Measurements from ENCODE around the gene ABCC4. TPM values are rescaled to one million over a fixed set of nuclear protein-coding genes. Genes with fewer than 3 reads are reported as not detected.

The ABCC4 gene
- total and polyA plus RNA-seq, 2 donors (not counting 1 experiment from before 2014, with no cell fraction given): 35.2 to 98.8 TPM

- H3K27ac ChIP-seq (ENCODE audit: insufficient read depth, low read length): no peak overlapping the region
- DNase-seq (ENCODE audit: low read depth in 2 of 2): no peak
- no peak for TF ChIP-seq EZH2 (IDR thresholded peaks at IDR 0.05; ENCODE audit: low read length, missing control alignments)
- TF ChIP-seq, protein P1, sequence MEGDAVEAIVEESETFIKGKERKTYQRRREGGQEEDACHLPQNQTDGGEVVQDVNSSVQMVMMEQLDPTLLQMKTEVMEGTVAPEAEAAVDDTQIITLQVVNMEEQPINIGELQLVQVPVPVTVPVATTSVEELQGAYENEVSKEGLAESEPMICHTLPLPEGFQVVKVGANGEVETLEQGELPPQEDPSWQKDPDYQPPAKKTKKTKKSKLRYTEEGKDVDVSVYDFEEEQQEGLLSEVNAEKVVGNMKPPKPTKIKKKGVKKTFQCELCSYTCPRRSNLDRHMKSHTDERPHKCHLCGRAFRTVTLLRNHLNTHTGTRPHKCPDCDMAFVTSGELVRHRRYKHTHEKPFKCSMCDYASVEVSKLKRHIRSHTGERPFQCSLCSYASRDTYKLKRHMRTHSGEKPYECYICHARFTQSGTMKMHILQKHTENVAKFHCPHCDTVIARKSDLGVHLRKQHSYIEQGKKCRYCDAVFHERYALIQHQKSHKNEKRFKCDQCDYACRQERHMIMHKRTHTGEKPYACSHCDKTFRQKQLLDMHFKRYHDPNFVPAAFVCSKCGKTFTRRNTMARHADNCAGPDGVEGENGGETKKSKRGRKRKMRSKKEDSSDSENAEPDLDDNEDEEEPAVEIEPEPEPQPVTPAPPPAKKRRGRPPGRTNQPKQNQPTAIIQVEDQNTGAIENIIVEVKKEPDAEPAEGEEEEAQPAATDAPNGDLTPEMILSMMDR (conservative IDR thresholded peaks at IDR 0.05 in 1 of 2, IDR thresholded peaks at IDR 0.05 in 1 of 2; ENCODE audit: low read depth in 1 of 2, low read length in 2 of 2): no peak
Observed at GRCh38 chr13:95236774-95237173, 64.5 kb downstream of the ABCC4 start.

DNA sequence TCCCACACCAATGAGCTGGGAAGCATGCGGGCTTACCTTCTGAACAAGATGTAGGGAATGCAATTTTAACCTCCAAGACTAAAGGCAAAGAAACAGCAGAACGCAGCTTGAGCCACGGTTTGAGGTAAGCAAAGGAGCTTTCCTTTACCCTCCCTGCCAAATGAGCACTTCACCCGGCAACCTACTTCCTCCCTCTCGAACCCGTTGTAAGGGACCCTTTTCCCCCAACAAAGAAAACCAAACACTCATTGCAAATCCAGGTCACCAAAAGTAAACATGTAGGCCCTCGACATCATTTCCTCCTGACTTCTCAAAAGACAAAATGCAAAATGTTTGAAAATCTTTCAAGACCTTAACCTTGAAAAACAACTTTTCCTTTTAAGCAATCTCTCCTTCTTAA is 65.3 kb downstream of the ABCC4 start:
- Histone ChIP-seq H3K27me3 (ENCODE audit: control insufficient read depth, insufficient read depth, low read length) (no peaks in the 10 kb centered on the region), H3K27ac (ENCODE audit: insufficient read depth, low read length) (no peak overlapping the region), H4K20me1 (ENCODE audit: control insufficient read depth, extremely low read depth, insufficient read depth, low read length) (no peaks in the 10 kb centered on the region), H3K9me3 (ENCODE audit: control insufficient read depth, insufficient read depth, low read depth, low read length) (no peaks in the 10 kb centered on the region), H3K9ac (ENCODE audit: insufficient read depth, low read length) (no peak overlapping the region), H3K4me2 (ENCODE audit: extremely low read depth, insufficient read depth, low read length) (no peak overlapping the region), H3K4me1 (ENCODE audit: control insufficient read depth, extremely low read depth, insufficient read depth, low read length) (peaks cover 6% of the 10 kb centered on the region), H3K79me2 (ENCODE audit: control insufficient read depth, insufficient read depth, low read length) (peaks cover 4% of the 10 kb centered on the region), H3K36me3 (ENCODE audit: control insufficient read depth, insufficient read depth, low read length) (no peaks in the 10 kb centered on the region), H2AFZ (ENCODE audit: low read length) (no peak overlapping the region), H3K4me3 (replicated peaks in 1 of 4; ENCODE audit: control extremely low read depth in 1 of 4, insufficient read depth in 1 of 4, low read depth in 3 of 4, low read length in 4 of 4) (no peak overlapping the region)
- DNase-seq (ENCODE audit: low read depth in 2 of 2): no peak
- TF ChIP-seq, protein P1 (conservative IDR thresholded peaks at IDR 0.05 in 1 of 2, IDR thresholded peaks at IDR 0.05 in 1 of 2; ENCODE audit: low read depth in 1 of 2, low read length in 2 of 2): no peak
- TF ChIP-seq EZH2 (IDR thresholded peaks at IDR 0.05; ENCODE audit: low read length, missing control alignments): no peak

More at GRCh38 chr13:95236774-95237173, 64.5 kb downstream of the ABCC4 start:
- no peak overlapping the region for H3K4me3 ChIP-seq (replicated peaks in 1 of 4; ENCODE audit: control extremely low read depth in 1 of 4, insufficient read depth in 1 of 4, low read depth in 3 of 4, low read length in 4 of 4)
- H3K4me2 ChIP-seq (ENCODE audit: extremely low read depth, insufficient read depth, low read length): no peak overlapping the region
- peaks cover 4% of the 10 kb centered on the region for H3K79me2 ChIP-seq (ENCODE audit: control insufficient read depth, insufficient read depth, low read length)
- H3K27me3 ChIP-seq (ENCODE audit: control insufficient read depth, insufficient read depth, low read length): no peaks in the 10 kb centered on the region
- no peaks in the 10 kb centered on the region for H3K36me3 ChIP-seq (ENCODE audit: control insufficient read depth, insufficient read depth, low read length)
- H2AFZ ChIP-seq (ENCODE audit: low read length): no peak overlapping the region
- peaks cover 6% of the 10 kb centered on the region for H3K4me1 ChIP-seq (ENCODE audit: control insufficient read depth, extremely low read depth, insufficient read depth, low read length)
- H3K9me3 ChIP-seq (ENCODE audit: control insufficient read depth, insufficient read depth, low read depth, low read length): no peaks in the 10 kb centered on the region
- no peak overlapping the region for H3K9ac ChIP-seq (ENCODE audit: insufficient read depth, low read length)
- no peaks in the 10 kb centered on the region for H4K20me1 ChIP-seq (ENCODE audit: control insufficient read depth, extremely low read depth, insufficient read depth, low read length)

GRCh38 chr13:95235199-95235756 is 66.0 kb downstream of the ABCC4 start:
- Histone ChIP-seq H3K4me1 (ENCODE audit: control insufficient read depth, extremely low read depth, insufficient read depth, low read length) (peaks cover 6% of the 10 kb centered on the region), H3K4me2 (ENCODE audit: extremely low read depth, insufficient read depth, low read length) (no peak overlapping the region), H3K27ac (ENCODE audit: insufficient read depth, low read length) (no peak overlapping the region), H3K27me3 (ENCODE audit: control insufficient read depth, insufficient read depth, low read length) (no peaks in the 10 kb centered on the region), H4K20me1 (ENCODE audit: control insufficient read depth, extremely low read depth, insufficient read depth, low read length) (no peaks in the 10 kb centered on the region), H3K9me3 (ENCODE audit: control insufficient read depth, insufficient read depth, low read depth, low read length) (no peaks in the 10 kb centered on the region), H3K79me2 (ENCODE audit: control insufficient read depth, insufficient read depth, low read length) (peaks cover 4% of the 10 kb centered on the region), H3K36me3 (ENCODE audit: control insufficient read depth, insufficient read depth, low read length) (no peaks in the 10 kb centered on the region), H3K4me3 (replicated peaks in 1 of 4; ENCODE audit: control extremely low read depth in 1 of 4, insufficient read depth in 1 of 4, low read depth in 3 of 4, low read length in 4 of 4) (no peak overlapping the region), H3K9ac (ENCODE audit: insufficient read depth, low read length) (no peak overlapping the region), H2AFZ (ENCODE audit: low read length) (no peak overlapping the region)
- no peak for DNase-seq (ENCODE audit: low read depth in 2 of 2)
- TF ChIP-seq, protein P1 (conservative IDR thresholded peaks at IDR 0.05 in 1 of 2, IDR thresholded peaks at IDR 0.05 in 1 of 2; ENCODE audit: low read depth in 1 of 2, low read length in 2 of 2): no peak
- no peak for TF ChIP-seq EZH2 (IDR thresholded peaks at IDR 0.05; ENCODE audit: low read length, missing control alignments)
